Neural cell (in vitro differentiated cells): Measurements from ENCODE around the gene FAM120C. TPM values are rescaled to one million over a fixed set of nuclear protein-coding genes. Genes with fewer than 3 reads are reported as not detected.

Source experiments
- H2AFZ ChIP-seq: fragments of 200-600, 300-800 bp; sonication (generic), shearing (Covaris generic); 2 replicates; pipeline ENCODE4 v1.6.0; 2014; ENCODE audit warnings: low read depth, mild to moderate bottlenecking, antibody characterized with exemption, low read length, moderate library complexity
- H3F3A ChIP-seq: fragments of 200-600 bp; shearing (Covaris generic); 2 replicates; pipeline ENCODE4 v1.6.1; 2016; ENCODE audit warnings: mild to moderate bottlenecking, moderate library complexity, mixed read lengths, antibody characterized with exemption, low read length; ENCODE audit not compliant: insufficient read depth, poor library complexity, severe bottlenecking
- H3K27ac ChIP-seq: fragments of 200-600, 300-800 bp; sonication (generic), shearing (Covaris generic); 2 replicates; pipeline ENCODE4 v1.5.1; 2014; ENCODE audit warnings: mild to moderate bottlenecking, low read length, moderate library complexity
- H3K27me3 ChIP-seq: fragments of 300-800, 200-600 bp; sonication (generic), shearing (Covaris generic); 2 replicates; pipeline ENCODE4 v1.6.0; 2014; ENCODE audit warnings: mild to moderate bottlenecking, low read depth, low read length, moderate library complexity; ENCODE audit not compliant: insufficient read depth
- H3K36me3 ChIP-seq: fragments of 300-800, 200-600 bp; sonication (generic), shearing (Covaris generic); 2 replicates; pipeline ENCODE4 v1.5.1; 2014; ENCODE audit warnings: mild to moderate bottlenecking, antibody characterized with exemption, low read length, moderate library complexity; ENCODE audit not compliant: insufficient read depth
- H3K4me2 ChIP-seq: fragments of 300-800, 200-600 bp; sonication (generic), shearing (Covaris generic); 2 replicates; pipeline ENCODE4 v1.6.0; 2014; ENCODE audit warnings: mild to moderate bottlenecking, low read length
- H3K4me3 ChIP-seq: fragments of 300-800, 200-600 bp; sonication (generic), shearing (Covaris generic); 2 replicates; pipeline ENCODE4 v1.5.1; 2014; ENCODE audit warnings: mild to moderate bottlenecking, low read length, moderate library complexity
- H3K79me2 ChIP-seq: fragments of 200-600 bp; shearing (Covaris generic); replicated peaks from 2 replicates; pipeline ENCODE4 v1.6.0; 2014; ENCODE audit warnings: mild to moderate bottlenecking, low read length, moderate library complexity; ENCODE audit not compliant: insufficient read depth
- H3K9ac ChIP-seq: fragments of 300-800, 200-600 bp; sonication (generic), shearing (Covaris generic); 2 replicates; pipeline ENCODE4 v1.6.1; 2016; ENCODE audit warnings: mild to moderate bottlenecking, low read length, mixed read lengths
- H3K9me2 ChIP-seq: fragments of 200-600 bp; shearing (Covaris generic); 2 replicates; pipeline ENCODE4 v1.6.1; 2016; ENCODE audit warnings: mild to moderate bottlenecking, low read length, mixed read lengths; ENCODE audit not compliant: insufficient read depth
- H3K9me3 ChIP-seq: fragments of 200-600, 300-800 bp; sonication (generic), shearing (Covaris generic); 2 replicates; pipeline ENCODE4 v1.6.1; 2016; ENCODE audit warnings: mild to moderate bottlenecking, mixed run types, low read length, moderate library complexity, mixed read lengths
- H4K20me1 ChIP-seq: fragments of 200-600 bp; shearing (Covaris generic); 2 replicates; pipeline ENCODE4 v1.6.1; 2016; ENCODE audit warnings: mild to moderate bottlenecking, mixed run types; ENCODE audit not compliant: insufficient read depth
- CTCF ChIP-seq: fragments of 450-650 bp; IDR thresholded peaks from 2 replicates; pipeline ENCODE4 v1.5.1; 2014; ENCODE audit warnings: antibody characterized with exemption, mild to moderate bottlenecking, moderate library complexity; ENCODE audit not compliant: poor library complexity, severe bottlenecking
- EP300 ChIP-seq: fragments of 450-650 bp; conservative IDR thresholded peaks from 2 replicates; pipeline ENCODE4 v1.6.1; 2014; ENCODE audit warnings: antibody characterized with exemption, mild to moderate bottlenecking, moderate library complexity; ENCODE audit not compliant: poor library complexity, severe bottlenecking
- EZH2 ChIP-seq: fragments of 200-600, 300-800 bp; shearing (Covaris generic), sonication (generic); IDR thresholded peaks from 2 replicates; pipeline ENCODE4 v1.6.1; 2014; ENCODE audit warnings: antibody characterized with exemption, low read length, borderline replicate concordance, mild to moderate bottlenecking; ENCODE audit not compliant: insufficient read depth, poor library complexity, severe bottlenecking
- MXI1 ChIP-seq: fragments of 450-650 bp; conservative IDR thresholded peaks from 2 replicates; pipeline ENCODE4 v1.6.1; 2014; ENCODE audit warnings: antibody characterized with exemption, mild to moderate bottlenecking; ENCODE audit not compliant: poor library complexity, severe bottlenecking
- POLR2AphosphoS5 ChIP-seq: IDR thresholded peaks from 2 replicates; pipeline ENCODE4 v1.6.1; 2012
- RAD21 ChIP-seq: fragments of 450-650 bp; conservative IDR thresholded peaks from 2 replicates; pipeline ENCODE4 v1.6.1; 2014; ENCODE audit warnings: antibody characterized with exemption, mild to moderate bottlenecking, moderate library complexity
- REST ChIP-seq: IDR thresholded peaks from 2 replicates; pipeline ENCODE4 v1.6.1; 2012; ENCODE audit warnings: borderline replicate concordance
- SMC3 ChIP-seq: fragments of 450-650 bp; conservative IDR thresholded peaks from 2 replicates; pipeline ENCODE4 v1.6.1; 2014; ENCODE audit warnings: antibody characterized with exemption, mild to moderate bottlenecking, moderate library complexity; ENCODE audit not compliant: poor library complexity
- TAF1 ChIP-seq: IDR thresholded peaks from 2 replicates; pipeline ENCODE4 v1.6.1; 2012; ENCODE audit warnings: low read depth
- polyA plus RNA-seq: library from polyadenylated mRNA; depleted of rRNA; stranded (reverse); fragments of >200 nt; gene quantifications from 2 replicates; pipeline ENCODE4 v1.2.3, GENCODE V29; 2014

The FAM120C gene
- polyA plus RNA-seq, 1 donor from 2014 or later = 2.5 TPM

- Histone ChIP-seq H3K36me3 (no peaks in the 10 kb centered on the region), H3K27ac (peak overlapping the region; percentile 86), H3K9me2 (no peaks in the 10 kb centered on the region), H3F3A (peaks cover 5% of the 10 kb centered on the region), H2AFZ (peak overlapping the region; percentile 25), H3K9ac (peak overlapping the region; percentile 70), H3K9me3 (no peaks in the 10 kb centered on the region), H3K27me3 (no peaks in the 10 kb centered on the region), H3K79me2 (no peaks in the 10 kb centered on the region), H3K4me2 (peak overlapping the region; percentile 19), H3K4me3 (peak overlapping the region; percentile 84), H4K20me1 (no peaks in the 10 kb centered on the region)
- TF ChIP-seq CTCF (no peak), SMC3 (no peak), MXI1 (no peak), RAD21 (no peak), EZH2 (no peak), REST (no peak)
Measured at GRCh38 chrX:54044877-54045338, 138.1 kb downstream of the FAM120C start.

GRCh38 chrX:54044126-54044876, 138.8 kb downstream of the FAM120C start, which contains the start of gene PHF8:
Gene PHF8, minus strand, starts transcription at chrX:54044473. Its CDS starts 1,745 bp downstream, at chrX:54042728.
- peak within 1 kb of the TSS; percentile 40 for H2AFZ ChIP-seq

More at GRCh38 chrX:54044126-54044876, 138.8 kb downstream of the FAM120C start, which contains the start of gene PHF8:
- Histone ChIP-seq H3K27me3 (no peaks in the 10 kb centered on the region), H3K79me2 (no peaks in the 10 kb centered on the region), H3K36me3 (no peaks in the 10 kb centered on the region), H3K9me3 (no peaks in the 10 kb centered on the region), H3K9ac (peak within 1 kb of the TSS; percentile 79), H3K4me2 (peak within 1 kb of the TSS; percentile 19), H3K9me2 (no peaks in the 10 kb centered on the region), H3K27ac (peak within 1 kb of the TSS; percentile 86), H3K4me3 (peak within 1 kb of the TSS; percentile 84), H3F3A (peaks cover 5% of the 10 kb centered on the region), H4K20me1 (no peaks in the 10 kb centered on the region)
- TF ChIP-seq POLR2AphosphoS5 (peak; percentile 87), REST (peak; percentile 27), TAF1 (no peak), EZH2 (no peak), SMC3 (peak; percentile 13), EP300 (no peak), CTCF (no peak), MXI1 (peak; percentile 64), RAD21 (peak; percentile 8)
